Endothelial cell of umbilical vein (primary cell): ENCODE measurements around the gene LRIG1. TPM values are rescaled to one million over a fixed set of nuclear protein-coding genes. Genes with fewer than 3 reads are reported as not detected.

ENCODE experiments used
- BruUV-seq: library from RNA; stranded (reverse); fragments of 400-500 nt; replicated peaks from 2 replicates; lab custom pipeline; 2021; lab: Mats Ljungman, UMichigan
- CTCF ChIA-PET: fragments of 300-600, 350-600 bp; sonication (Branson Sonifier 250); formaldehyde crosslinking; loops from one replicate; lab custom pipeline; 2021; ENCODE audit warnings: antibody characterized with exemption, inconsistent platforms; lab: Charles Lee
- POLR2A ChIA-PET: fragments of 300-600, 350-600 bp; sonication (Branson Sonifier 250); formaldehyde crosslinking; loops from one replicate; lab custom pipeline; 2021; ENCODE audit warnings: antibody characterized with exemption, inconsistent platforms; lab: Charles Lee
- DNase-seq: peaks from one replicate; pipeline ENCODE4 v3.0.0-alpha.2; 2011; ENCODE audit warnings: low read depth, low spot score
- FAIRE-seq: peaks from 2 replicates; lab custom pipeline; 2011; peaks lifted over from hg19 to GRCh38; lab: Jason Lieb, UNC
- H2AFZ ChIP-seq: 2 replicates; pipeline ENCODE4 v1.6.0; 2012; ENCODE audit warnings: low read depth, low read length, control low read depth, inconsistent platforms
- H3K27ac ChIP-seq: 2 replicates; pipeline ENCODE4 v1.5.1; 2011; ENCODE audit warnings: low read depth, mild to moderate bottlenecking, control low read depth, low read length, moderate library complexity; ENCODE audit not compliant: insufficient read depth
- H3K27me3 ChIP-seq, 2 experiments: 2 replicates each; pipeline versions ENCODE4 v1.6.0 to v1.6.1; 2011; ENCODE audit warnings: low read length in 2 of 2, mixed read lengths in 1 of 2; ENCODE audit not compliant: control insufficient read depth in 2 of 2, insufficient read depth in 2 of 2
- H3K36me3 ChIP-seq, 2 experiments: 2 replicates in 1 of 2; 3 replicates in 1 of 2; pipeline ENCODE4 v1.5.1; 2011; ENCODE audit warnings: low read length in 2 of 2, mild to moderate bottlenecking in 1 of 2, moderate library complexity in 1 of 2; ENCODE audit not compliant: control insufficient read depth in 2 of 2, insufficient read depth in 2 of 2; ENCODE audit errors: extremely low read depth in 1 of 2
- H3K4me1 ChIP-seq: 3 replicates; pipeline ENCODE4 v1.5.1; 2011; ENCODE audit warnings: mild to moderate bottlenecking, low read length; ENCODE audit not compliant: control insufficient read depth, insufficient read depth; ENCODE audit errors: extremely low read depth
- H3K4me2 ChIP-seq: 2 replicates; pipeline ENCODE4 v1.6.1; 2011; ENCODE audit warnings: low read length, control low read depth, mixed read lengths; ENCODE audit not compliant: insufficient read depth
- H3K4me3 ChIP-seq, 3 experiments: fragments of 200-600 bp in 1 of 3; sonication (generic), shearing (Covaris generic) in 1 of 3; replicated peaks in 1 of 3; 2 replicates each; pipeline ENCODE4 v1.5.1; 2011 to 2016; ENCODE audit warnings: control low read depth in 3 of 3, low read length in 3 of 3, mild to moderate bottlenecking in 2 of 3, inconsistent platforms in 1 of 3, low read depth in 1 of 3, moderate library complexity in 1 of 3; ENCODE audit not compliant: insufficient read depth in 1 of 3
- H3K79me2 ChIP-seq: 2 replicates; pipeline ENCODE4 v1.6.0; 2012; ENCODE audit warnings: low read length, inconsistent platforms; ENCODE audit not compliant: control insufficient read depth, insufficient read depth
- H3K9ac ChIP-seq: replicated peaks from 2 replicates; pipeline ENCODE3; 2011; ENCODE audit warnings: low read length, control low read depth; ENCODE audit not compliant: insufficient read depth; ENCODE audit errors: extremely low read depth
- H3K9me1 ChIP-seq: replicated peaks from 3 replicates; pipeline ENCODE4 v1.6.0; 2011; ENCODE audit warnings: mild to moderate bottlenecking, low read length; ENCODE audit not compliant: control insufficient read depth, insufficient read depth; ENCODE audit errors: extremely low read depth
- H3K9me3 ChIP-seq: replicated peaks from 2 replicates; pipeline ENCODE4 v1.5.1; 2012; ENCODE audit warnings: low read length, inconsistent platforms; ENCODE audit not compliant: control insufficient read depth, insufficient read depth
- H4K20me1 ChIP-seq: replicated peaks from 2 replicates; pipeline ENCODE3; 2011; ENCODE audit warnings: mild to moderate bottlenecking, low read length; ENCODE audit not compliant: control insufficient read depth, insufficient read depth; ENCODE audit errors: extremely low read depth
- EZH2 ChIP-seq: IDR thresholded peaks from 2 replicates; pipeline ENCODE4 v1.6.1; 2012; ENCODE audit warnings: borderline replicate concordance, low read depth, mild to moderate bottlenecking, moderate library complexity, low read length, inconsistent platforms; ENCODE audit not compliant: severe bottlenecking
- FOS ChIP-seq: IDR thresholded peaks from 2 replicates; pipeline ENCODE4 v1.6.1; 2011; ENCODE audit warnings: mild to moderate bottlenecking, low read length, moderate library complexity, borderline replicate concordance; ENCODE audit not compliant: insufficient read depth
- GATA2 ChIP-seq: IDR thresholded peaks from 2 replicates; pipeline ENCODE4 v1.7.0; 2011; ENCODE audit warnings: low read depth, mild to moderate bottlenecking, moderate library complexity, mixed read lengths, low read length; ENCODE audit not compliant: insufficient read length, insufficient read depth
- JUN ChIP-seq: IDR thresholded peaks from 2 replicates; pipeline ENCODE4 v1.6.1; 2011; ENCODE audit warnings: borderline replicate concordance, low read depth; ENCODE audit not compliant: insufficient read length, insufficient read depth
- MYC ChIP-seq: IDR thresholded peaks from one replicate; pipeline ENCODE4 v1.6.1; 2011; ENCODE audit warnings: mild to moderate bottlenecking, low read depth, low read length
- POLR2A ChIP-seq: IDR thresholded peaks from 2 replicates; pipeline ENCODE4 v1.6.1; 2012; ENCODE audit warnings: low read depth, mild to moderate bottlenecking, control low read depth, low read length
- POLR2AphosphoS5 ChIP-seq: IDR thresholded peaks from 2 replicates; pipeline ENCODE4 v1.6.1; 2012; ENCODE audit warnings: low read depth, mild to moderate bottlenecking, control low read depth, low read length, moderate library complexity; ENCODE audit not compliant: insufficient read depth
- dilution Hi-C: fragments of 300-500 bp; cut with MboI; formaldehyde crosslinking; loops from one replicate; pipeline ENCODE4 v1.15.0; 2019; ENCODE audit warnings: low sequenced_read_pairs; ENCODE audit not compliant: extremely low pct_ligation_motif_present
- intact Hi-C: fragments of 100-400 bp; cut with micrococcal nuclease; formaldehyde crosslinking; loops from one replicate; pipeline ENCODE4 v1.10.0; 2022
- polyA plus RNA-seq, 4 experiments: library from polyadenylated mRNA; depleted of rRNA in 3 of 4; stranded (reverse) in 3 of 4; unstranded in 1 of 4; fragments of >200 nt; gene quantifications; 2 replicates each; pipeline versions ENCODE4 v1.2.1 to v1.2.3, GENCODE V29; 2011 to 2012; ENCODE audit warnings: missing spikeins in 1 of 4
- total RNA-seq: library from RNA; stranded (reverse); gene quantifications from 2 replicates; pipeline ENCODE4 v1.2.3, GENCODE V29; 2021
- TF ChIP-seq, protein P1 (sequence below): IDR thresholded peaks from 2 replicates; pipeline ENCODE4 v1.6.1; 2011; ENCODE audit not compliant: insufficient read depth, insufficient read length
- TF ChIP-seq, protein P2 (sequence below), 2 donors: IDR thresholded peaks; 1 replicate in 1 of 2; 2 replicates in 1 of 2; pipeline ENCODE4 v1.5.1; 2011; ENCODE audit warnings: low read length in 2 of 2, mild to moderate bottlenecking in 2 of 2, moderate library complexity in 2 of 2, control low read depth in 1 of 2, inconsistent platforms in 1 of 2, low read depth in 1 of 2; ENCODE audit not compliant: insufficient read depth in 1 of 2; ENCODE audit errors: extremely low read depth in 1 of 2

Gene LRIG1
- total and polyA plus RNA-seq, 2 donors (not counting 3 experiments of a cell fraction or from before 2014, with no cell fraction given) = 50.3 to 52.2 TPM

DNA sequence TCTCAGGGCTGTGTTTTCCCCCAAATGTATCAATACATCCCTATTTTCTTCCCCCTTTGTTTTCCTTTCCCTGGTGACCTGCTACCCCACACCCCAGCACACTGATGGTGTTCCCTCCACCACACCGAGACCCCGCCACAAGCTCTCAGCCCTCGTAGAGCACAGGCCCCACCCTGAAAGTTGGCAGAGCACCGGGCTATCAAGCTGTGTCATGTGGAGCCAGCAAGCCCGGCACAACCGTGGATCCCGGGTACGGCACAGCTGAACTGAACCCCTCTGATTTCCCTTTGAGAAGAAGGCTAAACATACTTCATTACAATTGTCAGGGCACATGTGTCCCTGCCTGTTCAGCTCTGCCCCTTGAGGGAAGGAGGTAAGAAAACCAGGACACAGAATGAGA lies 69.9 kb downstream of the LRIG1 start:
- Histone ChIP-seq H3K27ac (no peak overlapping the region), H3K27me3 (no peaks in the 10 kb centered on the region), H3K4me1 (peaks cover 23% of the 10 kb centered on the region), H4K20me1 (no peaks in the 10 kb centered on the region), H3K9ac (no peak overlapping the region), H3K79me2 (peaks cover 25% of the 10 kb centered on the region), H3K36me3 (no peaks in the 10 kb centered on the region), H3K9me3 (no peaks in the 10 kb centered on the region), H2AFZ (no peak overlapping the region), H3K4me3 (no peak overlapping the region), H3K9me1 (no peaks in the 10 kb centered on the region), H3K4me2 (no peak overlapping the region)
- no TSS peak for BruUV-seq
- POLR2A ChIA-PET = no interaction called here
- CTCF ChIA-PET = interaction anchor here (0.9 kb wide), 1 partner anchor 12 kb away, joined by 3 read pairs; no protein-coding TSS in a partner anchor
- no peak for FAIRE-seq
- intact Hi-C loops = no loop called here
- no peak for DNase-seq
- TF ChIP-seq POLR2A = no peak
- TF ChIP-seq FOS = no peak
- TF ChIP-seq, protein P1, sequence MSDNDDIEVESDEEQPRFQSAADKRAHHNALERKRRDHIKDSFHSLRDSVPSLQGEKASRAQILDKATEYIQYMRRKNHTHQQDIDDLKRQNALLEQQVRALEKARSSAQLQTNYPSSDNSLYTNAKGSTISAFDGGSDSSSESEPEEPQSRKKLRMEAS = no peak
- TF ChIP-seq POLR2AphosphoS5 = no peak
- no peak for TF ChIP-seq JUN
- no peak for TF ChIP-seq MYC
- TF ChIP-seq GATA2 = no peak
- dilution Hi-C loops = no loop called here

DNA sequence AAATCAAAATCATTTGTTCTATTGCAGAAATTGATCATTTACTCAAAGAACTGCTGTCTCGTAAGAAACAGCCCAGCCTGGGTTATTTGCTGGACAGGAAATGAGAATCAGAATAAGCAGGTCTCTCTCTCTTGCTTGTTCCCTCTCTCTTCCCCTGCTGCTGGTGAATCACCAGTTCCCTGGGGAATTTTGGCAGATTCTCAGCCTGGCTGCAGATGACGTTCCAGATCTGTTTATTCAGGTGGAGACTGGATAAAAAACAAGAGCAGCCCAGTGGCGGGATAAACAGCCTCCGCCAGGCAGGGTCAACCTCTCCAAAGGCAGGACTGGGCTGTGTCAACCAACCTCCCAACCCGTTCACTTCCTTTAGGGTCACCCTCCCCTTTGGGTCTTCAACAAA lies 72.1 kb downstream of the LRIG1 start:
- Histone ChIP-seq H3K4me1 (peaks cover 23% of the 10 kb centered on the region), H3K4me3 (peak overlapping the region in 1 of 3 experiments; percentile 41), H4K20me1 (no peaks in the 10 kb centered on the region), H3K9ac (peak overlapping the region; percentile 75), H2AFZ (no peak overlapping the region), H3K27ac (peak overlapping the region; percentile 94), H3K27me3 (no peaks in the 10 kb centered on the region), H3K9me3 (no peaks in the 10 kb centered on the region), H3K9me1 (no peaks in the 10 kb centered on the region), H3K79me2 (peaks cover 31% of the 10 kb centered on the region), H3K36me3 (no peaks in the 10 kb centered on the region), H3K4me2 (peak overlapping the region; percentile 74)
- CTCF ChIA-PET = interaction anchor here (1.1 to 2.3 kb wide), 5 partner anchors 14 to 50 kb away, joined by 4 to 13 read pairs (median 7); no protein-coding TSS in a partner anchor
- BruUV-seq = no TSS peak
- POLR2A ChIA-PET = no interaction called here
- TF ChIP-seq POLR2AphosphoS5 (peak; percentile 97), EZH2 (no peak), JUN (peak; percentile 94), FOS (peak; percentile 97), MYC (no peak), POLR2A (peak; percentile 56), GATA2 (peak; percentile 91)
- TF ChIP-seq, protein P2, sequence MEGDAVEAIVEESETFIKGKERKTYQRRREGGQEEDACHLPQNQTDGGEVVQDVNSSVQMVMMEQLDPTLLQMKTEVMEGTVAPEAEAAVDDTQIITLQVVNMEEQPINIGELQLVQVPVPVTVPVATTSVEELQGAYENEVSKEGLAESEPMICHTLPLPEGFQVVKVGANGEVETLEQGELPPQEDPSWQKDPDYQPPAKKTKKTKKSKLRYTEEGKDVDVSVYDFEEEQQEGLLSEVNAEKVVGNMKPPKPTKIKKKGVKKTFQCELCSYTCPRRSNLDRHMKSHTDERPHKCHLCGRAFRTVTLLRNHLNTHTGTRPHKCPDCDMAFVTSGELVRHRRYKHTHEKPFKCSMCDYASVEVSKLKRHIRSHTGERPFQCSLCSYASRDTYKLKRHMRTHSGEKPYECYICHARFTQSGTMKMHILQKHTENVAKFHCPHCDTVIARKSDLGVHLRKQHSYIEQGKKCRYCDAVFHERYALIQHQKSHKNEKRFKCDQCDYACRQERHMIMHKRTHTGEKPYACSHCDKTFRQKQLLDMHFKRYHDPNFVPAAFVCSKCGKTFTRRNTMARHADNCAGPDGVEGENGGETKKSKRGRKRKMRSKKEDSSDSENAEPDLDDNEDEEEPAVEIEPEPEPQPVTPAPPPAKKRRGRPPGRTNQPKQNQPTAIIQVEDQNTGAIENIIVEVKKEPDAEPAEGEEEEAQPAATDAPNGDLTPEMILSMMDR (IDR thresholded peaks at IDR 0.05; ENCODE audit: extremely low read depth in 1 of 2, insufficient read depth in 1 of 2, low read depth in 1 of 2, low read length in 2 of 2) = no peak
- TF ChIP-seq, protein P1 = no peak
- dilution Hi-C loops (no loop called here), intact Hi-C loops (loop anchor here (1.0 kb wide), 3 partner anchors 14 to 73 kb away; partner anchors contain the start of gene LRIG1)
- FAIRE-seq = peak; percentile 92
- peak; percentile 100 for DNase-seq
